Measurements from ENCODE around the gene AMOTL1. TPM values are rescaled to one million over a fixed set of nuclear protein-coding genes. Genes with fewer than 3 reads are reported as not detected.

Gene AMOTL1
- 38.6 and 77.3 TPM in 2 replicates for total RNA-seq

GRCh38 chr11:94767701-94768601, at the start of gene AMOTL1:
Gene AMOTL1 (plus strand): TSS chr11:94768356. CDS start chr11:94768512, 156 bp downstream.

Other genes starting within 250 kb of the AMOTL1 start
- gene FUT4, start 224.4 kb upstream of the AMOTL1 start, total RNA-seq, result 4.8 and 6.1 TPM in 2 replicates
- 0.89 and 2.5 TPM in 2 replicates for gene PIWIL4, start 201.0 kb upstream of the AMOTL1 start, total RNA-seq
- gene CWC15, start 205.2 kb downstream of the AMOTL1 start, total RNA-seq, result 27.6 and 46.3 TPM in 2 replicates
- 0.30 and 0.74 TPM in 2 replicates for gene KDM4D, start 205.4 kb downstream of the AMOTL1 start, total RNA-seq